CD4-positive, alpha-beta T cell treated with Interleukin-6 for 4 hours (primary cell): ENCODE measurements around the gene ERCC6L.

Experiments
- DNase-seq: peaks from one replicate; pipeline ENCODE4 v3.0.0-alpha.2; 2020; ENCODE audit warnings: mixed read lengths

Gene ERCC6L

DNA sequence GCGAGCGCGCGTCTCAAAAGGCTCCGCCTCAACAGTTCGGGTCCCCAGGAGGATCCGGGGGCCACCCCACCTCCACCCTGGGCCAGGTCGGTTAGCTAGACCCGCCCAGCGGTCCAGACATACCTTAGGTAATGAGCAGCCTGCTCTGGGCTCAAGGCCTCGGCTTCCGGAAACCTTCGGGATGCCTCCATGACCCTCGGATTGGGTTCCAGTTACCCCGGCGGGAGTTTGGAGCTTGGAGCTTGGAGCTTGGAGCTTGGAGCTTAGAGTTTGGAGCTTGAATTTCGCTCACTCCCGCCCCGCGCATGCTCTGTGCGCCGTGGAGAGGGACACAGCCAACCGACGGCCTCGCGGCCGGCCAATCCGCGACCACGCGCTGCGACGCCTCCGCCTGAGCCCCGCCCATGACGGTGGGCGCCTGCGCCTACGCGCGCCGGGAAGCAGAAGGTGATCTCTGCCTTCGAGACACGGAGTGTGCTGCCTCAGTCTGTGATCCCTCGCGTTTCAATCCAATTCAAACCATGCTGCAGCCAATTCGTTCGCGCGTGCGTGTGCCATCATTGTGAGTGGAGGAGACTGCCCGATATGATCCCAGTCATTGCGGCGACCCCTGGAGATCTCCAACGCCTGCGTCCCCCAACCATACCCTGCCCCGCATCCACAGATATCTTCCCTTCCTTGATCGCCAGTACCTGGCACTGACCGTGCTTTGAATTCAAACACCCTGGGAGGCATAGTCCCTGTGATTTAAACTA, at the start of gene ERCC6L:
Gene ERCC6L, minus strand, starts transcription at position 307 of the 755 bp plus-strand sequence. Its CDS starts 116 bp downstream, at position 191.
- peak; percentile 89 for DNase-seq

GRCh38 chrX:72282302-72282701, 43.5 kb upstream of the ERCC6L start:
- no peak for DNase-seq

DNA sequence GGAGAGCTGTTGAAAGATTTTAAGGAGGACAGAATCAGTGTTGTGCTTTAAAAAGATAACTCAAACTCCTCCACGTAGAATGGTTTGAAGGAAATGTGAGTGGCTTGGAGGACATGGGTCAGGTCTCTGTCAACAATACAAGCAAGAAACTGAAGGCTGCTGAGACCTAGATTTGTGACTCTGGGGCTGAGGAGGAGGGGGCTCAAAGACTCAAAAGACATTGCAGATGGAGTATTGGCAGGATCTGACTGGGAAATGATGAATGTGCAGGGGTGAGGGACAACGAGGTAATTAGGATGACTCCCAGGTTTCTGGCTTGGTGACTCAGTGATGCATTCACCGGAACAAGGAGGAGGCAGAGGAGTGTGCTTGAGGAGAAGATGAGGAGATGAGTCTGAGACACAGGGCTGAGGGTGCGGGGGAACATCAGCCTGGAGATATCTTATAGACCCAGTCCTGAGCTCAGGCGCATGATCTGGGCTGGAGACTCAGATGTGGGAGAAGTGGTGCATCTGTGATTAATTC, 41.6 kb upstream of the ERCC6L start:
- DNase-seq: no peak

- no peak for DNase-seq
Measured at GRCh38 chrX:72276478-72276953, 37.7 kb upstream of the ERCC6L start.

DNA sequence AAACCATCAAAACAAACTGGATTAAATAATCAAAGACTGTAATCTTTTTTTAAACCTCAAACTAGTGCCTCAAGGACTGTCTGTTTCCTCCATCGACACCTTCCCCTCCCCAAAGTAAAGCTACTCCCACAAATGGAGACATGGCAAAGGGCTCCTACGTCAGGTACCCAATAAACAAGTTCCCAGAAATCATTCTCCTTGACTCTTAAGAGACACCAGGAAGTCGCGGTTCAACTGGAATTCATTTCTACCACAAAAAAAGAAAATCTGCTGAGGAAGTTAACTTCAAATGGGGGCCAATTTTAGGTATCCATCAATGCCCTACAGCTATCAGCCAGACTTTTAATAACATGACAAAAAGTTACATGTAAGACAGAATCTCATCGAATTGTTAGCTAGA, 35.7 kb upstream of the ERCC6L start:
- no peak for DNase-seq

DNA sequence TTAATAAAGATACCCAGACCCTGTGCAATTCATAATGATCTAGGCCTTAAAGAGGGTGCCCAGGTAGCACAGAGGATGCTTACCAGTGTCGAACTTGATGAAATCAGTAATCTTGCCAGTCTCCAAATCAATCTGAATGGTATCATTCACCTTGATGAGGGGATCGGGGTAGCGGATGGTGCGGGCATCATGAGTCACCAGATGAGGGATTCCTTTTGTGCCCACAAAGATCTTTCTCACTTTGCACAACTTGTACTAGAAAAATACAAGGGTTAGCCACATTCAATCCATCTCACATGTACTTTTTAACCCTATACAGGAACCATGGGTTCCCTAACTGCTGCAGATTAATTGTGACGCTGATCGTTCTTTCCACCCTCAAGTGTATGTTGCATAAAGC, 34.9 kb upstream of the ERCC6L start:
- DNase-seq: peak; percentile 14

- DNase-seq: no peak
Measured at GRCh38 chrX:72272868-72273267, 34.0 kb upstream of the ERCC6L start.

DNA sequence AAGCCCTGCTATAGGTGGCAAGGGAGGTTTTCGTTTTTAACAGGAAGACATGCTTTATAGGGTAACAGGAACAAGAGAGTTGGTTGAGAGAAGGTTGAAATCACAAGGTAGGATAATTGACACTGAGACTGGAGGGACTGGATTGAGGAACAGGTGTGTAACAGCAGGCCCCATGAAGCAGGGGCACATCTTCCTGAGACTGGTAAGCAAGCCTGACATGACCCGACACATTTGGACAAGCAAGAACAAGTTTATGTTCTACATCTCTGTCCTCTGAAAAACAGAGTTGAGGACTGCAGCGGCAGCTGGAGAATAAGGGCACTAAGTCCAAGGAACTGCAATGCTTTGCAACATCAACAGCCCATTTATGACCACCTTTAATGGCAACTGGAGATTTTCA, 33.0 kb upstream of the ERCC6L start:
- no peak for DNase-seq

GRCh38 chrX:72271091-72271788, 32.4 kb upstream of the ERCC6L start:
- no peak for DNase-seq

- DNase-seq: no peak
Measured at GRCh38 chrX:72270316-72270866, 31.6 kb upstream of the ERCC6L start.

DNA sequence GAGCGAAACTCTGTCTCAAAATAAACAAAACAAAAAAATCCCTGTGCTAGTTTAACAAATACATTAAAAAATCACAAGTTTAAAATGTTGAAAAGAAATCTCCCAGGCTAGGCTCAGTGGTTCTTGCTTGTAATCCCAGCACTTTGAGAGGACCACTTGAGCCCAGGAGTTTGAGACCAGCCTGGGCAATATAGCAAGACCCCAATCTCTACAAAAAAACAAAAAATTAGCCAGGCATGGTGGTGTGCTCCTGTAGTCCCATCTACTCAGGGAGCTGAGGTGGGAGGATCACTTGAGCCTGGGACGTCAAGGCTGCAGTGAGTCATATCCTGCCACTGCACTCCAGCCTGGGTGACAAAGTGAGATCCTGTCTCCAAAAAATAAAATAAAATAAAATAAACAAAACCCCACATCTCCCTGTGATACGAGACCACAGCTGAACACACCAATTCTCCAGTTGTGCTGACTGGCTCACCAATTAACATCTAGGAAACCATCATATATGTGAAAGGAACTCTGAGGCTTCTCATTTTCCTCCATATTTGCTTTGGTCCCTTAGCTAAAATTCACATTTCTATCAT, 30.9 kb upstream of the ERCC6L start:
- DNase-seq: peak; percentile 33

DNA sequence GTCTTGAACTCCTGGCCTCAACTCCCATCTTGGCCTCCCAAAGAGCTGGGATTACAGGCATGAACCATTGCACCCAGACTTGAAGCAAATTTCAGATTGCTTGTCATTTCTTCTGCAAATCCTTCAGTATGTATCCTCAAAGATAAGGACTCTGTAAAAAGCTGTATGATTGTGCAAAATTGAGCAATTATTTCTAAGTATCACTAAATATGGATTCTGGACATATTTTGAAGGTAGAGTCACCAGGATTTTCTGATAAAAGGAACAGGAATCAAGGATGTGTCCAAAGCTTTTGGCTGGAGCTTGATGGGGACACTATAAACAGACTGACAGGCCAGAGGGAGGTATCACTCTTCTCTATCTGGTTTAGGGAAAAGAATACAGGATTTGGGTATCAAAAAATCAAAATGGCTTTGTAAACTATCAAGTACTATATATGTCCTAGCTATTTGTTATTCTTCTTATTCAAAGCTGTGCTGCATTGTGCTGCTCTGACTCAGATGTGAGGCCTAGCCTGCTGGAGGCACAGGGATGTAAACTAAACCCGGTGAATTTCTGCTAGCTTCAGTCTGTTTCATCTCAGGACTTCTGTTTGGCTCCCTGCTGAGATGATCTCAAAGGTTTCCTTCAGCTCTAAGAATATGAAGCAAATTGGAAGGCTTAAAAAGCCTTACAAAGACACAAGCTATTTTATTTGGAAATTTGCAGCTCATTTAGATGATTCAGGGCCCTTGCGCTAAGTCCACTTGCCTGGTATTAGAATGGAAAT, 30.0 kb upstream of the ERCC6L start:
- DNase-seq: no peak

DNA sequence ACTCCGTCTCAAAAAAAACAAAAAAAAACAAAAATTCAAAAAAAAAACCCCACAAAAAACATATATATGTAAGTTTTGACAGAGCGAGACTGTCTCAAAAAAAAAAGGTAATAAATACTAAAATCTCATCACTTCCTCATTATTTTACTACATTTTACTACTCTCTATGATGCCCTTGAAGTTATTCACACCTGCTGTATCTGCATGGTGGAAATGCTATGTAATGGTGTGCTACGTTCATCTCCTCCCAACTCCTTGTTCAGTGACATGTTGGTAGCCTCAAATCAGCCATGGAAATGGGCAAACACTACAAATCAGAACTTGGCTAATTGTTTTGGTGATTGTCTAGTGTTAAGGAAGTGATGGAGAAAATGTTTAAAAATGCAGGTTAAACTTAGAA, 26.4 kb upstream of the ERCC6L start:
- no peak for DNase-seq

DNA sequence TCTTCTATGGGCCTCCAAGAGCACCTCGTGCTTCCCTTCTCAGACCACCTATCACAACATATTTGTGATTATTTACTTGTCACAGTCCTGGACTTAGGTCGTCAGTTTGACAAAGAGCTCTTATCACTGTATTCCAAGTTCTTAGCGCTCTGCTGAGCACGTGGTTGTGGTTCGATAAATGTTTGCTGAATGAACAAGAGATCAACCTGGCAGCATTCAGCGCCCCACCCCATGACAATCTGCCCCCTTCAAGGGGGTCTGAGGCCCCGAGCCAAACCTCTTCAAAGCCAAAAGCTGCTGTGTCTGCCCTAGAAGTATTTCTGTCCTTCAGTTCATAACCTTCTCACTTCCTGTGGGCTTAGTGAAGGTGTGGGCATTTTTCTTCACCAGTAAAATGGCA, 23.2 kb upstream of the ERCC6L start:
- DNase-seq: no peak

DNA sequence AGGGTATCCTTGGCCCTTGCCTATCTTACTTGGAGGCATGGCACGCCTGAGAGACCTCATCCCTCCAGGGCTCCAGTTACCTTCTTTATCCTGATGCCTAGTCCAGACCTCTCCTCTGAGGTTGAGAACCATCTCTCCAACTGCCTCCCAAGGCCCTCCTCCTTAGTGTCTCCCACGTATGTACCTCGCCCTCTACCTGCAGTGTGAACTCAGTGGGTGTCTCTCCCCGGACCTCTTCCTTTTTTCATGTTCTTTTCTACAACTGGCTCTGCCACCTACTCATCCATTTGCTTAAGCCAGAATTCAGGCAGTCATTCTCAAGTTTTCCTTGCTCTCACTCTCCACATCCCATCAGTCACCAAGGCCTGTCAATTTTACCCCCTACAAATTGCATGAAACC, 21.6 kb upstream of the ERCC6L start:
- DNase-seq: no peak

DNA sequence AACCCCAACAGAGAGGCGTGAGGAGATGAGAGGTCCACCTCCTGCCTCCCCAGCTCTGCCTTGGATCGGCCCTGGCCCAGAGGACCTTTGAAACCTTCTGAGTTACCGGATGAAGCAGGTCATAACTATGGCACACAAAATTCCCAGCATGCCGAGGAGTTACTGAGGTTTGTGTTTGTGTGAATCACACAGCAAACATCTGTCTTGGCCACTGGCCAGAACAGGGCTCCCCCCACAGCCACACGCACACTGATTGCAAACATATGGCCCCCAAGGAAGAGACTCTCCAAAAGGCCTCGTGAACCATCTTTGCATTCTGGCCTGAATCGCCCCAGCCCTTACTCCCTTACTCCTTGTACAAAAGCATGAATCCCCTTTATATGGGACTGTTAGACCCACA, 19.3 kb upstream of the ERCC6L start:
- DNase-seq: no peak

GRCh38 chrX:72255864-72256263, 17.0 kb upstream of the ERCC6L start:
- DNase-seq: no peak

DNA sequence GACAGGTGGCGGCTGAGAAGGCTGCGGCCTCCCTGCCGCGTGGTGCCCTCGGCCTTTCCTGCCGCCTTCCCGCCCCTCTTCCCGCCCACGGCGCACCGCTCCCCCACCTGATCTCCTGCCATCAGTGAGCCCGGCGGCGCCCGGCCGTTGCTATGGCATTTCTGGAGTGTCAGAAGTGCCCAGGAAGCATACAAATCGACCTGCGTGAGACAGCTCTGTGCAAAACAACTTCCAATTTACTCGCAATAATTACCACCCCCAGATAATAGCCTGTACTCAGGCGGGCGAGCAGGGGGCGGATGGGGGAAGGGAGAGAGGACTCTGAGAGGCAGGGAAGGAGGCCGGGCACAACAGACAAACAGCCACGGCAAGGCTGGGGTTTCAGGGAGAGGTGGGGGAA, 16.6 kb upstream of the ERCC6L start:
- no peak for DNase-seq

GRCh38 chrX:72254816-72255215, 16.0 kb upstream of the ERCC6L start:
- no peak for DNase-seq

- DNase-seq: no peak
Measured at GRCh38 chrX:72253686-72254085, 14.9 kb upstream of the ERCC6L start.

DNA sequence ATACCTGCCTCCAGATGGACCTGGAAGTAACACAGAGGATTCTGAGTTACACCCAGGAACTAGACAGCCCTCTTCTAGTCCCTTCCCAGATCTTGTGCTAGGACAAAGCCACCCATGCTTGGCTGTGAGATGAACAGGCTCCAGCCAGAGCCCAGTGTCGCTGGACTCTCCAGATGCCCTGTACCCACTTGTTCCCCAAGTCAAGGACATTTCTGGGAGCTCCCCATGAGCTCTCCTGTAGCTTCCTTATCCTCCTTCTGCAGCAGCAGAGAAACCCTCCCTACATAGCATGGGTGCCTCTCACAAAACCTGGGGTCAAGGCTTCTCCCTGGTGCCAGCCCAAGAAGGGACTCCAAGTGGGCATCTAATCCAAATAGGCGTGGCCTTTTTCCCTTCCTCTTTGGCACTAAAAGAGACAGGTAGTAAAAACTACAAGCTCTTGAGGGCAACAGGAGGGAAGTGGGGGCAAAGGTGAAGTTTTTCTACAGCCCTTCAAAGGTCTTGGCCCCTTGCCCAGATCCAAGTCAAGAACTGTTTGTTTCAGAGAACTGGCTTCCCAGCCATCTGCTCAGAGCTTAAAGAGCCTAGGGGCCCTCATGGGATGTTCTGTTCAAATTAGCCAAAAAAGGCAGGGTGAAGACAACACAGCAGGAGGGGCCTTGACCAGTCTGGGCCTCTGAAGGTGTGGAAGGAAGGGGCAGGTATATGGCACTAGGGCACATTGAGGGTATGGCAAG, 8.5 kb upstream of the ERCC6L start:
- no peak for DNase-seq
